Aorta (tissue), 5 donors: ENCODE measurements around the gene VWA8. TPM values are rescaled to one million over a fixed set of nuclear protein-coding genes. Genes with fewer than 3 reads are reported as not detected.

Experiments used
- ATAC-seq: fragments of 200-7000 bp; cut with Tn5 transposase; one replicate; pipeline ENCODE4 v1.9.1; 2022; ENCODE audit warnings: moderate library complexity; ENCODE audit not compliant: low FRiP score
- DNase-seq, 2 donors: peaks; one replicate each; pipeline ENCODE4 v3.0.0-alpha.2; 2020
- H3K27ac ChIP-seq, 2 donors: one replicate each; pipeline ENCODE4 v1.5.1; 2013; ENCODE audit warnings: low read length in 2 of 2, mild to moderate bottlenecking in 2 of 2, moderate library complexity in 2 of 2, control low read depth in 1 of 2, inconsistent platforms in 1 of 2, low read depth in 1 of 2
- H3K27me3 ChIP-seq, 2 donors: one replicate each; pipeline ENCODE4 v1.6.1; 2013; ENCODE audit warnings: control low read depth in 1 of 2, low read length in 1 of 2, mild to moderate bottlenecking in 1 of 2, moderate library complexity in 1 of 2; ENCODE audit not compliant: insufficient read depth in 2 of 2, control insufficient read depth in 1 of 2
- H3K36me3 ChIP-seq, 2 donors: one replicate each; pipeline ENCODE4 v1.6.1; 2013; ENCODE audit warnings: control low read depth in 1 of 2, low read length in 1 of 2, mild to moderate bottlenecking in 1 of 2; ENCODE audit not compliant: insufficient read depth in 2 of 2, control insufficient read depth in 1 of 2
- H3K4me1 ChIP-seq, 2 donors: one replicate each; pipeline ENCODE4 v1.6.1; 2013; ENCODE audit warnings: low read length in 2 of 2, control low read depth in 1 of 2, mild to moderate bottlenecking in 1 of 2, moderate library complexity in 1 of 2; ENCODE audit not compliant: insufficient read depth in 2 of 2, control insufficient read depth in 1 of 2
- H3K4me3 ChIP-seq, 2 donors: one replicate each; pipeline ENCODE4 v1.5.1; 2013; ENCODE audit warnings: low read length in 2 of 2, control low read depth in 1 of 2, mild to moderate bottlenecking in 1 of 2
- H3K9me3 ChIP-seq: one replicate; pipeline ENCODE4 v1.6.1; 2013; ENCODE audit warnings: mild to moderate bottlenecking, low read length; ENCODE audit not compliant: control insufficient read depth
- WGBS, 2 donors: extraction: QIAGEN DNeasy Blood & Tissue Kit; methylation state at CpG; one replicate each; pipeline ENCODE4 v1.1.7; 2013; 5-methylcytosine and 5-hydroxymethylcytosine counted together
- intact Hi-C, 2 donors: fragments of 100-400 bp; cut with DNase I; formaldehyde crosslinking; loops; one replicate each; pipeline versions ENCODE4 v1.14.2 to v1.15.0; 2022
- polyA plus RNA-seq, 2 donors: library from polyadenylated mRNA; stranded (reverse); fragments of 200-250 nt; gene quantifications; one replicate each; pipeline ENCODE4 v1.2.3, GENCODE V29; 2013
- total RNA-seq, 2 donors: library from RNA; stranded (reverse); fragmentation: NEBNext Ultra II Directional; extraction: Animal tissue kit (Norgen Biotek cat#: 25700); gene quantifications; one replicate each; pipeline ENCODE4 v1.2.1, GENCODE V29; 2021
- donor health status: healthy with polysubstance abuse.
- donor health status: Bipolar disorder and iron deficiency.
- donor health status: DM: no; HTN: no; CAD: no.
- donor health status: DM: no; HTN: no; CAD: no.
- donor health status: DM: yes; HTN: yes; CAD: no.

Gene VWA8
- total and polyA plus RNA-seq, 4 donors, result 1.9 to 18.2 (median 9.8) TPM

DNA sequence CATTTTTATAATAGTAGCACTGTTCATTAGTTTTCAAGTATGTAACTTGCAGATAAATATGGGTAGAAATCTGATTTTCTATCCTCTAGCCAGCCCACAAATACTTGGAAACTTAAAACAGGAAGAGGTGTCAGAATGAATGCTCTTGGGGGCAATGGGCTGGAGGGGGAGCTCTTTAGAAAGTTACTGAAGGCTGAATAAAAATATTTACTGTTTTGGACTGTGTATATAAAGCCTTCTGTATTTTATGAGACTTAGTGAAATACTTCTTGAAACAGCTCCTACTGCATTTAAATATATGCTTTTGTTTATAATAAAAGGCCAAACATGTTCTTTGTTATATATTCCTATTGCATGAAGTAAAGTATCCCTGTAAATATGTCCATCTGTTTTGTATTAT, 364.7 kb downstream of the VWA8 start:
- Histone ChIP-seq H3K4me1 (peaks cover 0 to 2% of the 10 kb centered on the region in 2 donors), H3K4me3 (no peak overlapping the region), H3K36me3 (peaks cover 0 to 4% of the 10 kb centered on the region in 2 donors), H3K27ac (no peak overlapping the region), H3K9me3 (no peaks in the 10 kb centered on the region), H3K27me3 (no peaks in the 10 kb centered on the region)
- intact Hi-C loops, result no loop called here
- ATAC-seq (no peak), DNase-seq (no peak)

DNA sequence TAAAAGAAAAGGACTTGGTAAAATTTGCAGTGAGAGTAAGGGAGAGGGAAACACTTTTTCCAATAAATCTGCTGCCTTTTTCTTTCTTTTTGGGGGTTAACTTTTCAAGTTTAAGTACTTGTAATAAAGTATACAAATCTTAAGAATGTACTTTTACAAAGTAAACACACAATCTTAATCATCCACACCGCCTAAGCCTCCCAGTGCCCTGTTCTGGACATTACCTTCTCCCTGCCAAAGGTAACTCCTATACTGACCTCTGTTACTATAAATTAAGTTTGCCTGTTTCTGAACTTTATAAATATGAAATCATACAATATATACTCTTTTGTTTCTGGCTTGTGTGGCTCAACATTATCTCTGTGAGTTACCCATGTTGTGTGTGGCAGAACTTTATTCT, 365.6 kb downstream of the VWA8 start:
- ATAC-seq, result no peak
- Histone ChIP-seq H3K4me1 (peaks cover 0 to 2% of the 10 kb centered on the region in 2 donors), H3K9me3 (no peaks in the 10 kb centered on the region), H3K36me3 (peaks cover 1 to 3% of the 10 kb centered on the region in 2 donors), H3K27me3 (no peaks in the 10 kb centered on the region), H3K27ac (no peak overlapping the region), H3K4me3 (no peak overlapping the region)
- intact Hi-C loops, result no loop called here
- no peak for DNase-seq
- 93 to 97% methylated on average over 1 of the region's 1 CpG for WGBS, 2 donors

- intact Hi-C loops, result no loop called here
- no peak for ATAC-seq
- Histone ChIP-seq H3K27ac (no peak overlapping the region), H3K9me3 (no peaks in the 10 kb centered on the region), H3K4me3 (no peak overlapping the region), H3K4me1 (peaks cover 0 to 2% of the 10 kb centered on the region in 2 donors), H3K36me3 (peaks cover 1 to 5% of the 10 kb centered on the region in 2 donors), H3K27me3 (no peaks in the 10 kb centered on the region)
- WGBS, 2 donors, result 87 to 94% methylated on average over 3 of the region's 3 CpGs
- no peak for DNase-seq
Measured at GRCh38 chr13:41590643-41591042, 370.3 kb downstream of the VWA8 start.

DNA sequence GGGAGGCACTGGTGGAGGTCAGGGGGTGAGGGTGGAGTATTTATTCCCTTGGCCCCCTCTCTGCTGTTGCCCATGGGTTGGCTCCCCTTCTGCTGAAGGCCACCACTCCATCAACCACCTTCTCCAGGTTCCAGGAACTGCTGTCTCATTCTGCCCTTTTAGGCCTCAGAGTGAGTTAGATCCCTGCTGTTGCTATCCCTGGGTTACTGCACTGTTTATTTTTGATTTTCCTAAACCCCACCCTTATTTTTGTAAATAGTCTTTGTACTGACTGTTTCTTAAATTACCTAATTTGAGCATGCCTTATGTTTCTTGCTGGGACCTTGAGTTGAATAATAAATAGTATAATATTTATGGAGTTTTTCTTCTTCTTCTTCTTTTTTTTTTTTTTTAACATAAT, 370.8 kb downstream of the VWA8 start:
- Histone ChIP-seq H3K4me3 (no peak overlapping the region), H3K27ac (no peak overlapping the region), H3K9me3 (no peaks in the 10 kb centered on the region), H3K4me1 (peaks cover 0 to 2% of the 10 kb centered on the region in 2 donors), H3K36me3 (peaks cover 2 to 5% of the 10 kb centered on the region in 2 donors), H3K27me3 (no peaks in the 10 kb centered on the region)
- DNase-seq, result no peak
- ATAC-seq, result no peak
- intact Hi-C loops, result no loop called here

- intact Hi-C loops, result no loop called here
- Histone ChIP-seq H3K27me3 (no peaks in the 10 kb centered on the region), H3K36me3 (peaks cover 3 to 5% of the 10 kb centered on the region in 2 donors), H3K4me3 (no peak overlapping the region), H3K27ac (no peak overlapping the region), H3K9me3 (no peaks in the 10 kb centered on the region), H3K4me1 (peaks cover 0 to 2% of the 10 kb centered on the region in 2 donors)
- no peak for DNase-seq
- ATAC-seq, result no peak
- WGBS, 2 donors, result 95 to 97% methylated on average over 3 of the region's 3 CpGs
Measured at GRCh38 chr13:41589434-41589833, 371.5 kb downstream of the VWA8 start.

GRCh38 chr13:41588899-41589298, 372.0 kb downstream of the VWA8 start:
- ATAC-seq, result no peak
- Histone ChIP-seq H3K27ac (no peak overlapping the region), H3K4me3 (no peak overlapping the region), H3K4me1 (peaks cover 0 to 2% of the 10 kb centered on the region in 2 donors), H3K27me3 (no peaks in the 10 kb centered on the region), H3K36me3 (peaks cover 3 to 5% of the 10 kb centered on the region in 2 donors), H3K9me3 (no peaks in the 10 kb centered on the region)
- DNase-seq, result no peak
- intact Hi-C loops, result no loop called here
- 79 to 84% methylated on average over 2 of the region's 2 CpGs for WGBS, 2 donors

DNA sequence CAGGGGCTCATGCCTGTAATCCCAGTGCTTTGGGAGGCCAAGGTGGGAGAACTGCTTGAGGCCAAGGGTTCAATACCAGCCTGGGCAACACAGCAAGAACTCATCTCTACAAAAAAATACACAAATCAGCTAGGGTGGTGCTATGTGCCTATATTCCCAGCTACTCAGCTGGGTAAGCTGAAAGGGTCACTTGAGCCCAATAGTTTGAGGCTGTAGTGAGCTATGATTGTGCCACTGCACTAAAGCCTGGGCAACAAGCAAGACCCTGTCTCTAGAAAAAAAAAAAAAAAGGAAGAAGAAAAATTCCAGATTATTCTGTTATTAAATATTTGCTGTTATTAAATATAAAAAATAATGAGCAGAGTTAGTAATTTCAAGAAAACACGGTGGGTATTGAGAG, 372.5 kb downstream of the VWA8 start:
- DNase-seq, result no peak
- Histone ChIP-seq H3K36me3 (peaks cover 3 to 5% of the 10 kb centered on the region in 2 donors), H3K4me1 (no peaks in the 10 kb centered on the region), H3K9me3 (no peaks in the 10 kb centered on the region), H3K27me3 (no peaks in the 10 kb centered on the region), H3K4me3 (no peak overlapping the region), H3K27ac (no peak overlapping the region)
- ATAC-seq, result no peak
- intact Hi-C loops, result no loop called here
- 95 to 98% methylated on average over 1 of the region's 1 CpG for WGBS, 2 donors

GRCh38 chr13:41587490-41587889, 373.4 kb downstream of the VWA8 start:
- H3K4me3 ChIP-seq, result no peak overlapping the region
- WGBS, 2 donors, result 88 to 89% methylated on average over 9 of the region's 9 CpGs
- H3K4me1 ChIP-seq, result no peaks in the 10 kb centered on the region
- H3K27me3 ChIP-seq, result no peaks in the 10 kb centered on the region
- H3K9me3 ChIP-seq, result no peaks in the 10 kb centered on the region
- no peak overlapping the region for H3K27ac ChIP-seq
- intact Hi-C loops, result no loop called here
- DNase-seq, result no peak
- no peak for ATAC-seq
- H3K36me3 ChIP-seq, result peaks cover 3 to 5% of the 10 kb centered on the region in 2 donors

- Histone ChIP-seq H3K4me3 (no peak overlapping the region), H3K9me3 (no peaks in the 10 kb centered on the region), H3K27me3 (no peaks in the 10 kb centered on the region), H3K36me3 (peaks cover 3 to 5% of the 10 kb centered on the region in 2 donors), H3K27ac (no peak overlapping the region), H3K4me1 (peaks cover 0 to 4% of the 10 kb centered on the region in 2 donors)
- 93 to 94% methylated on average over 4 of the region's 4 CpGs for WGBS, 2 donors
- DNase-seq, result no peak
- ATAC-seq, result no peak
- intact Hi-C loops, result no loop called here
Measured at GRCh38 chr13:41586216-41586615, 374.7 kb downstream of the VWA8 start.
